B cell (primary cell): ENCODE measurements around the gene PLXNB1. TPM values are rescaled to one million over a fixed set of nuclear protein-coding genes. Genes with fewer than 3 reads are reported as not detected.

ENCODE experiments used
- ATAC-seq: fragments of 200-7000 bp; cut with Tn5 transposase; one replicate; pipeline ENCODE4 v1.10.0; 2021; ENCODE audit warnings: low read depth, mild to moderate bottlenecking, moderate number of reproducible peaks, moderate library complexity
- CTCF ChIA-PET: fragments of 350-600 bp; sonication (Branson Sonifier 250); formaldehyde crosslinking; loops from one replicate; lab custom pipeline; 2021; ENCODE audit warnings: antibody characterized with exemption, inconsistent platforms; lab: Charles Lee
- POLR2A ChIA-PET: fragments of 350-600 bp; sonication (Branson Sonifier 250); formaldehyde crosslinking; loops from one replicate; lab custom pipeline; 2021; ENCODE audit warnings: antibody characterized with exemption; lab: Charles Lee
- DNase-seq: peaks from one replicate; pipeline ENCODE4 v3.0.0; 2013
- H2AFZ ChIP-seq: 2 replicates; pipeline ENCODE4 v1.6.1; 2012; ENCODE audit warnings: mild to moderate bottlenecking, low read depth, low read length; ENCODE audit not compliant: insufficient read depth, poor library complexity, severe bottlenecking
- H3K27ac ChIP-seq, 2 donors: 1 replicate in 1 of 2; 2 replicates in 1 of 2; pipeline ENCODE4 v1.5.1; 2012 to 2013; ENCODE audit warnings: low read length in 2 of 2, mild to moderate bottlenecking in 2 of 2, moderate library complexity in 1 of 2
- H3K27me3 ChIP-seq, 4 experiments: fragments of 200-600 bp in 1 of 4; sonication (generic) in 1 of 4; replicated peaks in 1 of 4; 1 replicate in 2 of 4; 2 replicates in 2 of 4; pipeline versions ENCODE4 v1.6.1 to v1.7.0; 2013 to 2016; ENCODE audit warnings: low read length in 3 of 4, mild to moderate bottlenecking in 2 of 4, mixed read lengths in 1 of 4, moderate library complexity in 1 of 4; ENCODE audit not compliant: insufficient read depth in 4 of 4, control insufficient read depth in 3 of 4; ENCODE audit errors: control extremely low read depth in 1 of 4
- H3K36me3 ChIP-seq, 2 experiments: replicated peaks in 1 of 2; 1 replicate in 1 of 2; 2 replicates in 1 of 2; pipeline versions ENCODE4 v1.6.1 to v1.7.1; 2013; ENCODE audit warnings: low read length in 1 of 2; ENCODE audit not compliant: insufficient read depth in 2 of 2, control insufficient read depth in 1 of 2; ENCODE audit errors: control extremely low read depth in 1 of 2, extremely low read depth in 1 of 2
- H3K4me1 ChIP-seq, 2 donors: fragments of 200-600 bp in 1 of 2; sonication (generic) in 1 of 2; 1 replicate in 1 of 2; 2 replicates in 1 of 2; pipeline versions ENCODE4 v1.5.1 to v1.6.1; 2013 to 2017; ENCODE audit warnings: low read length in 2 of 2; ENCODE audit not compliant: control insufficient read depth in 2 of 2, insufficient read depth in 2 of 2
- H3K4me2 ChIP-seq: replicated peaks from 2 replicates; pipeline ENCODE3; 2012; ENCODE audit warnings: mild to moderate bottlenecking, low read depth, low read length; ENCODE audit not compliant: poor library complexity, severe bottlenecking
- H3K4me3 ChIP-seq, 5 experiments: fragments of 200-600 bp in 1 of 5; sonication (generic) in 1 of 5; 1 replicate in 3 of 5; 2 replicates in 2 of 5; pipeline versions ENCODE4 v1.5.1 to v1.7.0; 2011 to 2016; ENCODE audit warnings: low read length in 4 of 5, mild to moderate bottlenecking in 4 of 5, low read depth in 2 of 5, control low read depth in 1 of 5, moderate library complexity in 1 of 5; ENCODE audit not compliant: insufficient read depth in 1 of 5; ENCODE audit errors: control extremely low read depth in 1 of 5, extremely low read depth in 1 of 5
- H3K79me2 ChIP-seq: fragments of 200-600 bp; sonication (generic); one replicate; pipeline ENCODE4 v1.6.0; 2016; ENCODE audit warnings: low read length; ENCODE audit not compliant: control insufficient read depth, insufficient read depth
- H3K9ac ChIP-seq: fragments of 200-600 bp; sonication (generic); 2 replicates; pipeline ENCODE4 v1.6.1; 2017; ENCODE audit warnings: mild to moderate bottlenecking, low read length, moderate library complexity
- H3K9me3 ChIP-seq, 3 donors: one replicate each; pipeline versions ENCODE4 v1.6.1 to v1.7.1; 2013; ENCODE audit warnings: low read length in 2 of 3; ENCODE audit not compliant: control insufficient read depth in 2 of 3, insufficient read depth in 1 of 3; ENCODE audit errors: control extremely low read depth in 1 of 3
- H4K20me1 ChIP-seq: 2 replicates; pipeline ENCODE4 v1.6.0; 2012; ENCODE audit warnings: mild to moderate bottlenecking, low read length; ENCODE audit not compliant: insufficient read depth, control insufficient read depth, poor library complexity, severe bottlenecking
- H3K27ac Mint-ChIP-seq: one replicate; pipeline ENCODE4 v1.8.0; 2021; ENCODE audit warnings: mixed read lengths
- H3K27me3 Mint-ChIP-seq: one replicate; pipeline ENCODE4 v1.8.0; 2021; ENCODE audit warnings: mixed read lengths
- H3K4me1 Mint-ChIP-seq: one replicate; pipeline ENCODE4 v1.8.0; 2021; ENCODE audit warnings: mixed read lengths
- H3K4me3 Mint-ChIP-seq: one replicate; pipeline ENCODE4 v1.8.0; 2021; ENCODE audit warnings: mixed read lengths
- H3K9me3 Mint-ChIP-seq: one replicate; pipeline ENCODE4 v1.8.0; 2022; ENCODE audit warnings: mixed read lengths; ENCODE audit not compliant: insufficient read depth
- EZH2 ChIP-seq: IDR thresholded peaks from 2 replicates; pipeline ENCODE4 v1.6.1; 2012; ENCODE audit warnings: borderline replicate concordance, low read depth, mild to moderate bottlenecking, moderate library complexity, low read length; ENCODE audit not compliant: insufficient read depth, poor library complexity, severe bottlenecking
- WGBS: methylation state at CpG from one replicate; pipeline ENCODE4 v1.1.5; 2013; ENCODE audit warnings: missing lambda C conversion rate; ENCODE audit not compliant: insufficient coverage; 5-methylcytosine and 5-hydroxymethylcytosine counted together
- intact Hi-C: fragments of 100-400 bp; cut with micrococcal nuclease; formaldehyde crosslinking; loops from one replicate; pipeline ENCODE4 v1.10.0; 2022
- polyA plus RNA-seq: library from polyadenylated mRNA; depleted of rRNA; stranded (reverse); fragments of >200 nt; gene quantifications from 2 replicates; pipeline ENCODE4 v1.2.3, GENCODE V29; 2012
- total RNA-seq, 2 donors: library from RNA; stranded (reverse); fragments of 120-200 nt in 1 of 2; gene quantifications; 1 replicate in 1 of 2; 2 replicates in 1 of 2; pipeline versions ENCODE4 v1.2.3 to v1.2.4, GENCODE V29; 2013 to 2022
- TF ChIP-seq, protein P1 (sequence below): fragments of 200-600 bp; IDR thresholded peaks from one replicate; pipeline ENCODE4 v1.8.0; 2022; ENCODE audit warnings: antibody characterized with exemption, mild to moderate bottlenecking

Gene PLXNB1
- total and polyA plus RNA-seq, 2 donors (not counting 1 experiment from before 2014, with no cell fraction given): 0.95 to 5.0 TPM

DNA sequence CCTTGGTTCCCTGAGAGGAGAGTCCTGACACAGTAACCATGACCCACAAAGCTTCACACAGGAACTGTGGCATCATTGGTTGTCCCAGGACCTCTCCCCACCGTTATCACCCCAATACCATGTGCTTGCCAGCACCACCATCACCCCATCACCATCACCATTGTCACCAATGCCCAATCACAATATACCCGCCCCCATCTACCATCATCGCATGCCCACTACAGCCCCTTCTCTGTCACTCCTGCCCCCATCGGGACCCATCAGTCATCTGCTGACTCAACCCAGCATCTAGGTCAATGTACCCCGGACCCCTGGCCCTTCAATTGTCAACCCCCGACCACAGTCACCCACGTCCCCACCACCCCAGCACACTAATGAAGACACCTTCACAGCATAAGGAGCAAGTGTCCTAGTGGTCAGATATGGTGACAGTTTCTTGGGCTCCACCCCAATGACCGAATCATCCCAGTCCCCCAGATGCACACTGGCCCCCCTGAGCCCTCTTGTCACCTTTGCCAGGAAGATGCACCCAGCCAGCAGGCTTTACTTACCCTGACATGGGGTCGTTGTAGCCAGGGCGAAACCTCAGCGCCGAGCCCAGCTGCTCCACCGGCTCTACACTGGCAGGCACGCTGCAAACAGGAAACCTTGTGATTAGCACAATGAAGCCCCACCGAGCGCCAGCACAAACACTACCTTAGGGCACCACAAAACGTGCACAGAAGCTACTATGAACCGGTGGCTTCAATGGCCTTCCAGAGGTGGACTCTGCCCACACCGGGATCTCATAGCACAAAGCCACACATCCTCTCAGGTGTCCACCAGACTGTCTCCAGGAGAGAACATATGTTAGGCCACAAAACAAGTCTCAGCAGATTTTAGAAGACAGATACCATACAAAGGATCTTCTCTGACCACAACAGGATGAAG lies 49.0 kb upstream of the PLXNB1 start:
- H3K4me3 Mint-ChIP-seq: peak overlapping the region; percentile 86
- H3K4me3 ChIP-seq: peak overlapping the region in 4 of 5 experiments; percentile 37 to 52 (median 44)
- H3K9me3 Mint-ChIP-seq: no peaks in the 10 kb centered on the region
- DNase-seq: peak; percentile 72
- 23% methylated on average over 16 of the region's 19 CpGs for WGBS
- peaks cover 45% of the 10 kb centered on the region for H3K4me1 Mint-ChIP-seq
- ChIA-PET POLR2A (interaction anchor here (0.6 to 1.9 kb wide), 4 partner anchors 12 to 43 kb away, joined by 3 to 9 read pairs (median 4); a partner anchor contains a TSS), CTCF (interaction anchor here (0.7 to 17.7 kb wide), 6 partner anchors 12 to 112 kb away, joined by 3 to 240 read pairs (median 9); partner anchors contain the start of gene SHISA5)
- peak overlapping the region; percentile 85 to 89 for H3K27ac ChIP-seq
- ATAC-seq: peak; percentile 78
- intact Hi-C loops: loop anchor here (1.0 kb wide), 1 partner anchor 28 kb away; no protein-coding TSS in a partner anchor
- peaks cover 43% of the 10 kb centered on the region for H3K79me2 ChIP-seq
- peak overlapping the region; percentile 63 for H3K4me2 ChIP-seq
- H3K36me3 ChIP-seq: peaks cover 0 to 2% of the 10 kb centered on the region in 2 experiments
- H4K20me1 ChIP-seq: no peaks in the 10 kb centered on the region
- H3K9ac ChIP-seq: peak overlapping the region; percentile 46
- H3K9me3 ChIP-seq: no peaks in the 10 kb centered on the region
- H2AFZ ChIP-seq: peak overlapping the region; percentile 83
- TF ChIP-seq, protein P1, sequence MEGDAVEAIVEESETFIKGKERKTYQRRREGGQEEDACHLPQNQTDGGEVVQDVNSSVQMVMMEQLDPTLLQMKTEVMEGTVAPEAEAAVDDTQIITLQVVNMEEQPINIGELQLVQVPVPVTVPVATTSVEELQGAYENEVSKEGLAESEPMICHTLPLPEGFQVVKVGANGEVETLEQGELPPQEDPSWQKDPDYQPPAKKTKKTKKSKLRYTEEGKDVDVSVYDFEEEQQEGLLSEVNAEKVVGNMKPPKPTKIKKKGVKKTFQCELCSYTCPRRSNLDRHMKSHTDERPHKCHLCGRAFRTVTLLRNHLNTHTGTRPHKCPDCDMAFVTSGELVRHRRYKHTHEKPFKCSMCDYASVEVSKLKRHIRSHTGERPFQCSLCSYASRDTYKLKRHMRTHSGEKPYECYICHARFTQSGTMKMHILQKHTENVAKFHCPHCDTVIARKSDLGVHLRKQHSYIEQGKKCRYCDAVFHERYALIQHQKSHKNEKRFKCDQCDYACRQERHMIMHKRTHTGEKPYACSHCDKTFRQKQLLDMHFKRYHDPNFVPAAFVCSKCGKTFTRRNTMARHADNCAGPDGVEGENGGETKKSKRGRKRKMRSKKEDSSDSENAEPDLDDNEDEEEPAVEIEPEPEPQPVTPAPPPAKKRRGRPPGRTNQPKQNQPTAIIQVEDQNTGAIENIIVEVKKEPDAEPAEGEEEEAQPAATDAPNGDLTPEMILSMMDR: no peak
- no peak for TF ChIP-seq EZH2
- H3K27me3 Mint-ChIP-seq: no peaks in the 10 kb centered on the region
- peak overlapping the region; percentile 99 for H3K27ac Mint-ChIP-seq
- no peaks in the 10 kb centered on the region for H3K27me3 ChIP-seq
- H3K4me1 ChIP-seq: peaks cover 38 to 45% of the 10 kb centered on the region in 2 donors
